OCI-LY1 (cell line): ENCODE data around the gene CCL3.

Experiments used
- EZH2 ChIP-seq: fragments of 200-600 bp; sonication (generic), shearing (Covaris generic); IDR thresholded peaks from 2 replicates; pipeline ENCODE4 v1.8.0; 2017; ENCODE audit warnings: borderline replicate concordance, mixed run types, mild to moderate bottlenecking, antibody characterized with exemption, low read length, moderate library complexity, mixed read lengths
- TF ChIP-seq, protein P1 (sequence below): fragments of 200-600 bp; sonication (generic), shearing (Covaris generic); IDR thresholded peaks from 2 replicates; pipeline ENCODE4 v1.5.1; 2017; ENCODE audit warnings: mild to moderate bottlenecking, antibody characterized with exemption, low read length, moderate library complexity, mixed read lengths

DNA sequence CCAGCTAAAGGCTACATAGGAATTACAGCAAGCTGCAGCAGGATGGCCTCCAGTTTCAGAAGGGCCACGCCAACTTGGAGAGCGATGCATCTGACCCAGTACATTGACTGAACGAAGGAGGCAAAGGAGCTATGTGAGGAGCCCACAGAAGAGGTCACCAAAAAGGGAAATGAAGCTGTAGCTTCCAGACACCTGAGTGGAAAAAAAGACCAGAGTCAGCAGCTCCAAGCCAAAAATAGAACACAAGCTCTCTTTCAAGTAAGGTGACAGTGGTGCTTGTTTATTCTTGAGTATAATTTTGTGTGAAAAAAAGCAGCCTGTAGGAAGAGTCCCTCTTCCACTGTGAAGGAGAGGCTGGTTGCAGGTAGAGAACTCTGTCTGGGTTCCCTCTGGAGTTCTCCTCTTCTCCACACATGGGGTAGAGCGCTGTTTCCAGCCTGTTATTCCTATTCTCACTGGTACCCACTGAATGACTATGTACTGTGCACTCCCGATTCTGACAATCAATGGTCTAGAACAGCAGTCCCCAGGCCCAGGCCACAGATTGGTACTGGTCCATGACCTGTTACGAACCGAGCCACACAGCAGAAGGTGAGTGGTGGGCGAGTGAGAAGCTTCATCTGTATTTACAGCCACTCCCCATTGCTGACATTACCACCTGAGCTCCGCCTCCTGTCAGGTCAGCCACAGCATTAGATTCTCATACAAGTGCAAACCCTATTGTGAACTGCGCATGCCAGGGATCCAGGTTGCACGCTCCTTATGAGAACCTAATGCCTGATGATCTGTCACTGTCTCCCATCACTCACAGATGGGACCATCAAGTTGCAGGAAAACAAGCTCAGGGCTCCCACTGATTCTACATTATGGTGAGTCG, 28.8 kb upstream of the CCL3 start:
- TF ChIP-seq, protein P1, sequence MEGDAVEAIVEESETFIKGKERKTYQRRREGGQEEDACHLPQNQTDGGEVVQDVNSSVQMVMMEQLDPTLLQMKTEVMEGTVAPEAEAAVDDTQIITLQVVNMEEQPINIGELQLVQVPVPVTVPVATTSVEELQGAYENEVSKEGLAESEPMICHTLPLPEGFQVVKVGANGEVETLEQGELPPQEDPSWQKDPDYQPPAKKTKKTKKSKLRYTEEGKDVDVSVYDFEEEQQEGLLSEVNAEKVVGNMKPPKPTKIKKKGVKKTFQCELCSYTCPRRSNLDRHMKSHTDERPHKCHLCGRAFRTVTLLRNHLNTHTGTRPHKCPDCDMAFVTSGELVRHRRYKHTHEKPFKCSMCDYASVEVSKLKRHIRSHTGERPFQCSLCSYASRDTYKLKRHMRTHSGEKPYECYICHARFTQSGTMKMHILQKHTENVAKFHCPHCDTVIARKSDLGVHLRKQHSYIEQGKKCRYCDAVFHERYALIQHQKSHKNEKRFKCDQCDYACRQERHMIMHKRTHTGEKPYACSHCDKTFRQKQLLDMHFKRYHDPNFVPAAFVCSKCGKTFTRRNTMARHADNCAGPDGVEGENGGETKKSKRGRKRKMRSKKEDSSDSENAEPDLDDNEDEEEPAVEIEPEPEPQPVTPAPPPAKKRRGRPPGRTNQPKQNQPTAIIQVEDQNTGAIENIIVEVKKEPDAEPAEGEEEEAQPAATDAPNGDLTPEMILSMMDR: no peak
- TF ChIP-seq EZH2: no peak
